Stimulated activated CD4-positive, alpha-beta T cell treated with anti-CD3 and anti-CD28 coated beads, Interleukin-12 subunit alpha, Interleukin-12 subunit beta, amount 100 ng/mL, for 4 hours (primary cell): ENCODE results near the gene GARIN5B.
"Not testable (repeated sequence)": the region's sequence is repeated elsewhere in the genome, so short reads cannot be mapped to it uniquely, and the experiment has no call there.

ENCODE experiments used
- DNase-seq: peaks from one replicate; pipeline ENCODE4 v3.0.0-alpha.2; 2020

GARIN5B gene

DNA sequence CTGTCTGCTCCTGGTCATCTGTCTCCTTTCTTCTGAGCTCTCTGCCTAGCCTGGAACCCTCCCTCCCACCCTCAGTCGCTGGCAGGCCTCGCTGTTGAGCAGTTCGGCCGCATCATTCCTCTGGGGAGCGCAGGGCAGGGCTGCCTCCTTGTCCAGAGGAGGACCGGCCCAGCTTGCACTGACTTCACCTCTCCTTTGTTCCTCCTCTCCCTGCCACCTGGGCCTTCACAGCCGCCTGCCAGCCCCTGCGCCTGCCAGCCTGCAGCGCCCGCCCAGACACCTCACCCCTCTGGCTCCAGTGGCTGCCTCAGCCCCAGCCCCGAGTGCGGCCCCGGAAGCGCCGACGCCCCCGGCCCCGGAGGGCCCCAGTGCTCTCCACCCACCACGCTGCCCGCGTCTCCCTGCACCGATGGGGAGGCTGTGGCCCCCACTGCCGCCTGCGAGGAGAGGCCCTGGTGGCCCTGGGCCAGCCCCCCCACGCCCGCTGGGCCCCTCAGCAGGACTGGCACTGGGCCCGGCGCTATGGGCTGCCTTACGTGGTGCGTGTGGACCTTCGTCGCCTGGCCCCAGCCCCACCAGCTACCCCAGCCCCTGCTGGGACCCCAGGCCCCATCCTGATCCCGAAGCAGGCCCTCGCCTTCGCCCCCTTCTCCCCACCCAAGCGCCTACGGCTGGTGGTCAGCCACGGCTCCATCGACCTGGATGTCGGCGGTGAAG is 16.2 kb downstream of the GARIN5B start:
- no peak for DNase-seq

GRCh38 chr19:55345818-55346724 is 17.0 kb downstream of the GARIN5B start:
- no peak for DNase-seq

DNA sequence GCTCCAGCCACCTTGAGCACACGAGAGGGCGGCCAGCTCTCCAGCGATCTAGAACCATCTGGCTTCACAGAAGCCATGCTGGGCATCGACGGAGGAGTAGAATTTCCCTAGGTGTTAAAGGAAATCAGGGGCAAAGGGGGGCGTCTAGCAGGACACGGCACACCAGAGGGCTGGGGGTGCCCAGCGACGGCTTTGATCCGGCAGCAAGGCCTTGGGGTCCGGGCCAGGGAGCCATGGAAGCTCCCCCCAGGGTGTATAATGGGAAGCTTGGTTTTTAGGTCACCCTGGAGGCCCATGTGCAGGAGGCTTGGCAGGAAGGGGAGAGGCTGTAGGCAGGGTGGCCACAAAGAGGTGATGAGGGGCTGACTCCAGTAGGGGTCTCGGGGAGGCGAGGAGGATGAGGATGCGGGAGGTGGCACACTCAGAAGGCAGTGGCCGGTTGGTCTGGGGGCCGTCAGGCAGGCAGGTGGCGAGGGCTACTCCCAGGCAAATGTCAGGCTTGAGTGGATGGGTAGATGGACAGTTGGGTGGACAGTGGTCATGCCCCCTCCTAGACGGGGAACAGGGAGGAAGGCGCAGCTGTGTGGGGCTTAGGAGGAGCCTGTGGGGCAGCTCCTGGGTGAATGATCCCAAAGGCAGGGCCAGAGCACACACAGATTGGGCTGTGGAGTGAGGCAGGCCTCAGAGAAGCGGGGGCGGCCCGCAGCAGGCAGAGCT is 17.8 kb downstream of the GARIN5B start:
- no peak for DNase-seq

- DNase-seq: no peak
These were observed 18.6 kb downstream of the GARIN5B start for GRCh38 chr19:55344444-55344843.

DNA sequence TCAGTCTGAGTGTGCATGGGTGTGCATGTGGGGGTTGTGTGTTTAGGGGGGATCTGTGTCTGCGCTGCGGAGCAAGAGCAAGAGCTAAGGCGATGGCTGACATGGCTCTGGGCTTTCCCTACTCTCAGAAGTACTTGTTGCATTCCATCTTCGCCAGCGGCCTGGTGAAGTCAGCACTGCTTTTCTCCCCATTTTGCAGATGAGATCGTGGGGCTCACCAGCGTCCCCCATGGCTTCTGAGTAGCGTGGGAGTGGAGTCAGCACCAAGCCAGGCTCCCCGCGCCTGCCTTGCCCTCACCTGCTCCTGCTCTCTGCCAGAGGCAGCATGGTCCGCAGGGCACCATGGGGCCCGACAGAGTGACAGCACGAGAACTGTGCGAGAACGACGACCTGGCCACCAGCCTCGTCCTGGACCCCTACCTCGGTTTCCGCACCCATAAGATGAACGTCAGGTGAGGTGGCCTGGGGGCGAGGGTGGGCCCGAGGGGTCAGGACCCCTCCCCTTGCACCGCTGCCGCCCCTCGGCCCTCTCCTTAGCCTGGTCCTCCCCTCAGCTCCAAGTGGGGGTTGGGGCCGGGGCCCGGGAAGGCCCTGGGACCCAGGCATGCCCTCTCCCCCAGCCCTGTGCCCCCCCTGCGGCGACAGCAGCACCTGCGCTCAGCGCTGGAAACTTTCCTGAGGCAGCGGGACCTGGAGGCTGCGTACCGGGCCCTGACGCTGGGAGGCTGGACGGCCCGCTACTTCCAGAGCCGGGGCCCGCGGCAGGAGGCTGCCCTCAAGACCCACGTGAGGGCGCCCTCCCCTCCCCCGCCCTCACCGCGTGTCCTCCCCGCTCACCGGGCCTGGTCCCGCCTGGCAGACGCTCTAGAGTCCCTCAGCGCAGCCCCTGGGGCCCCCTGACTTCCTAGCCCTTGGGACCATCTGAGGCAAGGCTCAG is 21.2 kb downstream of the GARIN5B start:
- DNase-seq: no peak

GRCh38 chr19:55341171-55341588 is 21.9 kb downstream of the GARIN5B start:
- peak; percentile 64 for DNase-seq

DNA sequence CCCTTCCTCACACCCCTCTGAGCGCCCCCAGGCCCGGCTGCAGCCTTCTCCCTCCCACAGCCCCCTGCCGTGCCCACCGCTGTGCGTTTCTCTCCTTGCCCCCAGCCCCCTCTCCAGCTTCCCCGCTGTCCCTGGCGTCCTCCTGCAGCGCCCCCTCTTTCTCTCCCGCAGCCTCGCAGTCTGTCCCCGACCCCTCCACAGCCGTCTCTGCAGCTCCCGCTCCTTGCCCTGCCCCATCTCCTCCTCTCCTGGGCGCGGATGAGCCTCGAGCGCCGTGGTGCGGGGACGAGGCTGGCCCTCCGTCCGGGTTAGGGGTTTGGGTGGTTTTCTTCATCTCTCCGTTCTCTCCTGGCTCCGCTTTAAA is 22.3 kb downstream of the GARIN5B start:
- DNase-seq: no peak

GRCh38 chr19:55339889-55340783 is 22.9 kb downstream of the GARIN5B start:
- no peak for DNase-seq

GRCh38 chr19:55339105-55339888 is 23.8 kb downstream of the GARIN5B start, which contains the start of gene KMT5C:
TSS of gene KMT5C (plus strand) at chr19:55339876. CDS start at chr19:55341937, 2,061 bp downstream.
- peak; percentile 100 for DNase-seq

- DNase-seq: no peak
These were observed 27.0 kb downstream of the GARIN5B start for GRCh38 chr19:55336101-55336500.

- no peak for DNase-seq
These were observed 29.2 kb downstream of the GARIN5B start for GRCh38 chr19:55333870-55334269.

- not testable (repeated sequence) for DNase-seq
These were observed 33.3 kb downstream of the GARIN5B start for GRCh38 chr19:55329791-55330190.

DNA sequence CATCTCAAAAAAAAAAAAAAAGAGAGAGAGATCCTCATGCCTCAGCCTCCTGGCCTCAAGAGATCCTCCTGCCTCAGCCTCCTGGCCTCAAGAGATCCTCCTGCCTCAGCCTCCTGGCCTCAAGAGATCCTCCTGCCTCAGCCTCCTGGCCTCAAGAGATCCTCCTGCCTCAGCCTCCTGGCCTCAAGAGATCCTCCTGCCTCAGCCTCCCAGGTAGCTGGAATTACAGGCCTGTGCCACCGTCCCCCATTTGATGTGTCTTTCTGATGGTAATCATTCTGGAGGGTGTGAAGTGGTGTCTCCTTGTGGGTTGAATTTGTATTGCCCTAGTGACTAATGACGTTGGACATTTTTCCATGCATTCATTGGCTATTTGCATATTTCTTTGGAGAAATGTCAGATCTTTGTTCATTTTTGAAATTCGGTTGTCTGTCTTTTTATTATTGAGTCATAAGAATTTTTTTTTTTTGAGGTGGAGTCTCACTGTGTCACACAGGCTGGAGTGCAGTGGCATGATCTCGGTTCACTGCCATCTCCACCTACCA is 34.2 kb downstream of the GARIN5B start:
- DNase-seq: not testable (repeated sequence)

- no peak for DNase-seq
These were observed 37.9 kb downstream of the GARIN5B start, which contains the start of gene TMEM150B for GRCh38 chr19:55325172-55325571. TSS of gene TMEM150B (minus strand) at chr19:55325341. CDS start at chr19:55321036, 4,305 bp downstream.

DNA sequence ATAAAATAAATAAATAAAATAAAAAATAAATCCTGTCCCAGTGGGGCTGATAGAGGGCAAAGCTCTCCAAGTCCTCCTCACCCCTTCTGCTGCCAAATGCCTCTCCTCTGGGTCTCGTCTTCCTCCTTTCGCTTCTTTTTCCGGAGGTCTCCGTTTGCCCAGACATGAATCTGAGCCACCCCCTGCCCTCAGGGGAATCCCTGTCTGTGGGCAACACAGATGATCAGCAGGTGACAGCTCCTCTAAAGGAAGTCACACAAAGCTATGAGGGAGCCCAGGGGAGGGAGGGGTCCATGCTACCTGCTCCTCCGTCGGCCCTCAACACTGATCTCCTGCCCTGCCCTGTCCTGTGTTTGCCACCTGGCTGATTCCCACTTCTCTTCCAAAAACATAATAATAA is 38.4 kb downstream of the GARIN5B start:
- no peak for DNase-seq

DNA sequence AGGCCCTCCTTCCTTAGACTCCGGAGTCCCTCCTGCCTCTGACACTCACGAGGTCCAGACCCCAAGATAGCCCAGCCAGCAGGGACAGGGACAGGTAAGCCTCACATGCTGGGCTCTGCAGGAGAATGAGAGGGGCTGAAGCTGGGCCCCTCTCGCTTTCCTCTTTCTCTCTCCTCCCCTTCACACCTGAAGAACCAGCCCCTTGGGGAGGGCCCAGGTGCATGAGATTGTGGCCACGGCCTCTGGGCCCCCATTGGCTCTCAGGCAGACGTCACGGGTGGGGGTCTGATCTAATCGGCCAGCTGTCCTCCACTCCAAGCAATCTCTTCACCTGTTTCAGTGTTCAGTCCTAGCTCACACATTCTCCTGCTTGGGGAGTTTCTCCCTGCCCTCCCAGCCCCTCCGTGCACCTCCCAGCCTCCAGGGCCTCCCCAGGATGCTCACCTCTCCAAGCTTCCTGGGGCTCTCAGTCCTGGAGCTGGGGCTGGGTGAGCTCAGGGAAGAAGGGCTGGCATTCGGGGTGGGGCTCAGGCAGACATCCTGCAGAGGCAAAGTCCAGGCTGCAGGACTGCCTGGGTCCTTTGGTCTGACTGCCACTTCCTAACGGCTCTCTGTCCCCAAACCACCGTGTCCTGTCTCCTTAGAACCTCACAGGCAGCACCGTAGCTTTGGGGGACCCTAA is 40.7 kb downstream of the GARIN5B start:
- DNase-seq: no peak

GRCh38 chr19:55321466-55322137 is 41.5 kb downstream of the GARIN5B start:
- no peak for DNase-seq

DNA sequence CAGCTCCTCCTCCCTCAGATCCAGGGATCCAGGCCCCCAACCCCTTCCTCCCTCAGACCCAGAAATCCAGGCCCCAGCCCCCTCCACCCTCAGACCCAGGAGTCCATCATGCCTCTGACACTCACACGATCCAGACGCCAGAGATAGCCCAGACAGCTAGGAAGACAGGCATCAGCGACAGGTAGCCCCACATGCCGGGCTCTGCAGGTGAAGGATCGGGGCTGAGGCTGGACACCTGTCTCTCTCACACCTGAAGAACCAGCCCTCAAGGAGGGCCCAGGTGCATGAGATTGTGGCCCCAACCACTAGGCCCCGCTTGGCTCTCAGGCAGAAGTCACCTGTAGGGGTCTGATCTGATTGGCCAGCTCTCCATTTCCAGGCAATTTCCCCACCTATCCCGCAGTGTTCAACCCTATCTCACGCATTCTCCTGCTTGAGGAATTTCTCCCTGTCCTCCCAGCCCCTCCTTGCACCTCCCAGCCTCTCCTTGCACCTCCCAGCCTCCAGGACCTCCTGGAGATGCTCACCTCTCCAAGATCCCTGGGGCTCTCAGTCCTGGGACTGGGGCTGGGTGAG is 42.1 kb downstream of the GARIN5B start:
- no peak for DNase-seq
